Stimulated activated naive CD8-positive, alpha-beta T cell treated with anti-CD3 and anti-CD28 coated beads, Interleukin-15, amount 100 ng/mL, for 72 hours (primary cell): Measurements from ENCODE around the gene MUC4.

Experiments used
- ATAC-seq: fragments of 150-1000 bp; cut with Tn5 transposase; 2 replicates; pipeline ENCODE4 v1.10.0; 2021; ENCODE audit warnings: mild to moderate bottlenecking, moderate library complexity
- DNase-seq, 2 donors: peaks; one replicate each; pipeline ENCODE4 v3.0.0; 2021 to 2022
- H3K27ac Mint-ChIP-seq, 2 donors: one replicate each; pipeline ENCODE4 v1.8.0; 2022; ENCODE audit warnings: mild to moderate bottlenecking in 2 of 2, mixed read lengths in 2 of 2, moderate library complexity in 2 of 2
- H3K27me3 Mint-ChIP-seq: one replicate; pipeline ENCODE4 v1.8.0; 2022; ENCODE audit warnings: mixed read lengths
- H3K4me1 Mint-ChIP-seq: one replicate; pipeline ENCODE4 v1.8.0; 2022; ENCODE audit warnings: mild to moderate bottlenecking, mixed read lengths
- H3K4me3 Mint-ChIP-seq, 2 donors: one replicate each; pipeline ENCODE4 v1.8.0; 2022; ENCODE audit warnings: mild to moderate bottlenecking in 2 of 2, mixed read lengths in 2 of 2, moderate library complexity in 1 of 2
- H3K9me3 Mint-ChIP-seq, 2 donors: one replicate each; pipeline ENCODE4 v1.8.0; 2022; ENCODE audit warnings: mixed read lengths in 2 of 2

Gene MUC4

GRCh38 chr3:195709676-195710085 lies 102.0 kb downstream of the MUC4 start:
- Mint-ChIP-seq H3K4me1 (no peaks in the 10 kb centered on the region), H3K27ac (no peak overlapping the region), H3K9me3 (no peaks in the 10 kb centered on the region), H3K4me3 (no peak overlapping the region), H3K27me3 (no peaks in the 10 kb centered on the region)
- no peak for DNase-seq
- ATAC-seq, result no peak

- ATAC-seq (no peak), DNase-seq (peak in 1 of 2 donors; percentile 5)
- no peaks in the 10 kb centered on the region for H3K4me1 Mint-ChIP-seq
- no peak overlapping the region for H3K4me3 Mint-ChIP-seq
- no peaks in the 10 kb centered on the region for H3K9me3 Mint-ChIP-seq
- peak overlapping the region in 1 of 2 donors; percentile 1 for H3K27ac Mint-ChIP-seq
- no peaks in the 10 kb centered on the region for H3K27me3 Mint-ChIP-seq
Observed at GRCh38 chr3:195708626-195709481, 102.9 kb downstream of the MUC4 start.

GRCh38 chr3:195708061-195708460 lies 103.7 kb downstream of the MUC4 start:
- Mint-ChIP-seq H3K27me3 (no peaks in the 10 kb centered on the region), H3K4me1 (no peaks in the 10 kb centered on the region), H3K4me3 (no peak overlapping the region), H3K27ac (no peak overlapping the region), H3K9me3 (no peaks in the 10 kb centered on the region)
- ATAC-seq (no peak), DNase-seq (no peak)

- DNase-seq (peak in 1 of 2 donors; percentile 10), ATAC-seq (peak; percentile 33)
- no peaks in the 10 kb centered on the region for H3K27me3 Mint-ChIP-seq
- no peaks in the 10 kb centered on the region for H3K4me1 Mint-ChIP-seq
- H3K4me3 Mint-ChIP-seq, result no peak overlapping the region
- peak overlapping the region in 1 of 2 donors; percentile 5 for H3K27ac Mint-ChIP-seq
- no peaks in the 10 kb centered on the region for H3K9me3 Mint-ChIP-seq
Observed at GRCh38 chr3:195705081-195705991, 106.4 kb downstream of the MUC4 start.

- Mint-ChIP-seq H3K27me3 (no peaks in the 10 kb centered on the region), H3K27ac (peak overlapping the region; percentile 11 to 31), H3K4me3 (no peak overlapping the region), H3K4me1 (no peaks in the 10 kb centered on the region), H3K9me3 (no peaks in the 10 kb centered on the region)
- peak in 1 of 2 donors; percentile 5 for DNase-seq
- no peak for ATAC-seq
Observed at GRCh38 chr3:195704433-195704999, 107.2 kb downstream of the MUC4 start.

- H3K4me1 Mint-ChIP-seq, result no peaks in the 10 kb centered on the region
- H3K27ac Mint-ChIP-seq, result no peak overlapping the region
- H3K4me3 Mint-ChIP-seq, result no peak overlapping the region
- no peaks in the 10 kb centered on the region for H3K9me3 Mint-ChIP-seq
- no peaks in the 10 kb centered on the region for H3K27me3 Mint-ChIP-seq
- ATAC-seq, result no peak
- no peak for DNase-seq
Observed at GRCh38 chr3:195703776-195704175, 108.0 kb downstream of the MUC4 start.

- H3K27me3 Mint-ChIP-seq, result no peaks in the 10 kb centered on the region
- H3K9me3 Mint-ChIP-seq, result no peaks in the 10 kb centered on the region
- H3K4me3 Mint-ChIP-seq, result no peak overlapping the region
- H3K4me1 Mint-ChIP-seq, result no peaks in the 10 kb centered on the region
- no peak overlapping the region for H3K27ac Mint-ChIP-seq
- ATAC-seq (no peak), DNase-seq (peak in 1 of 2 donors; percentile 11)
Observed at GRCh38 chr3:195701042-195701915, 110.5 kb downstream of the MUC4 start.

GRCh38 chr3:195700319-195700718 lies 111.4 kb downstream of the MUC4 start:
- H3K4me1 Mint-ChIP-seq, result no peaks in the 10 kb centered on the region
- no peak overlapping the region for H3K27ac Mint-ChIP-seq
- no peak overlapping the region for H3K4me3 Mint-ChIP-seq
- no peaks in the 10 kb centered on the region for H3K9me3 Mint-ChIP-seq
- no peaks in the 10 kb centered on the region for H3K27me3 Mint-ChIP-seq
- DNase-seq (no peak), ATAC-seq (no peak)

- ATAC-seq, result no peak
Observed at GRCh38 chr3:195699860-195700259, 111.9 kb downstream of the MUC4 start.

GRCh38 chr3:195699388-195699771 lies 112.3 kb downstream of the MUC4 start:
- Mint-ChIP-seq H3K9me3 (no peaks in the 10 kb centered on the region), H3K4me1 (no peaks in the 10 kb centered on the region), H3K27ac (no peak overlapping the region), H3K4me3 (no peak overlapping the region), H3K27me3 (no peaks in the 10 kb centered on the region)
- ATAC-seq (no peak), DNase-seq (no peak)

More at GRCh38 chr3:195699860-195700259, 111.9 kb downstream of the MUC4 start:
- H3K4me3 Mint-ChIP-seq, result no peak overlapping the region
- H3K27ac Mint-ChIP-seq, result no peak overlapping the region
- no peaks in the 10 kb centered on the region for H3K4me1 Mint-ChIP-seq
- no peaks in the 10 kb centered on the region for H3K9me3 Mint-ChIP-seq
- H3K27me3 Mint-ChIP-seq, result no peaks in the 10 kb centered on the region
- DNase-seq, result no peak

GRCh38 chr3:195698647-195699387 lies 112.9 kb downstream of the MUC4 start:
- no peak overlapping the region for H3K4me3 Mint-ChIP-seq
- no peak overlapping the region for H3K27ac Mint-ChIP-seq
- no peaks in the 10 kb centered on the region for H3K27me3 Mint-ChIP-seq
- ATAC-seq, result no peak
- no peak for DNase-seq
- no peaks in the 10 kb centered on the region for H3K4me1 Mint-ChIP-seq
- no peaks in the 10 kb centered on the region for H3K9me3 Mint-ChIP-seq

- Mint-ChIP-seq H3K4me1 (no peaks in the 10 kb centered on the region), H3K27ac (no peak overlapping the region), H3K4me3 (no peak overlapping the region), H3K9me3 (no peaks in the 10 kb centered on the region), H3K27me3 (no peaks in the 10 kb centered on the region)
- DNase-seq, result no peak
- ATAC-seq, result no peak
Observed at GRCh38 chr3:195698325-195698646, 113.4 kb downstream of the MUC4 start.

- peaks cover 4% of the 10 kb centered on the region for H3K4me1 Mint-ChIP-seq
- H3K4me3 Mint-ChIP-seq, result no peak overlapping the region
- ATAC-seq (no peak), DNase-seq (no peak)
- H3K27ac Mint-ChIP-seq, result no peak overlapping the region
- H3K9me3 Mint-ChIP-seq, result no peaks in the 10 kb centered on the region
- no peaks in the 10 kb centered on the region for H3K27me3 Mint-ChIP-seq
Observed at GRCh38 chr3:195697582-195698324, 114.0 kb downstream of the MUC4 start.
